ENCODE data around the gene SMPD3. TPM values are rescaled to one million over a fixed set of nuclear protein-coding genes. Genes with fewer than 3 reads are reported as not detected.

Gene SMPD3
- total and polyA plus RNA-seq, 3 donors from 2014 or later: 13.3 to 23.4 (median 20.6) TPM

DNA sequence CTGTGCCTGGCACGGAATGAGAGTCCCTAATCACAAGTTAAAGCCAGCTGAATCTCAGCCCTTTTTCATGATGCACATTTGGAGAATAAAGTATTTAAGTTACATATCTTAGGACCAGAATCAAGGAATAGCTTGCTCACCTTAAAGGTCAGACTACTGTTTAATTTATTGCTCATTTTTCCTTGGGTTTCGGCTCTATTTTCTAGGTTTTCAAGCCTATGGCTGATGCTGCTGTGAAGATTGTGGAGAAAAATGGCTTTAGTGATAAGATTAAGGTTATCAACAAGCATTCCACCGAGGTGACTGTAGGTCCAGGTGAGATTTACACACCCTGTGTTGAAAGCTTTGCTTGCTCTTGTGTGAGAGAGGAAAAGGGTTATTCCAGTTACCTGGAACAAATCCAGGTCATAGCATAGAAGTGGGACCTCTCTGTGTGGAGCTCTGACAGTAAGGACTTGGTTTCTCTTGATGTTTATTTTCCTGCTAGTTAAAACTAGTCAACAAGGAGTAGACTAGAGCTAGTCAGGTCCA is 119.4 kb downstream of the SMPD3 start:
- Histone ChIP-seq H3K27me3 (no peaks in the 10 kb centered on the region), H3K36me3 (ENCODE audit: low read depth, missing control alignments) (no peaks in the 10 kb centered on the region), H3K27ac (no peak overlapping the region), H3K4me3 (no peak overlapping the region), H3K4me1 (no peaks in the 10 kb centered on the region), H3K9me3 (no peaks in the 10 kb centered on the region)
- 49 to 61% methylated on average over 3 of the region's 3 CpGs for WGBS, 2 donors
- TF ChIP-seq CTCF (IDR thresholded peaks at IDR 0.05): no peak
- TF ChIP-seq POLR2A (IDR thresholded peaks at IDR 0.05): no peak
- DNase-seq: no peak
- intact Hi-C loops (cut with DNase I; ENCODE audit: low total_unique reads): loop anchor here (2.0 kb wide), 1 partner anchor 64 kb away; the partner anchor contains the start of gene SLC7A6

DNA sequence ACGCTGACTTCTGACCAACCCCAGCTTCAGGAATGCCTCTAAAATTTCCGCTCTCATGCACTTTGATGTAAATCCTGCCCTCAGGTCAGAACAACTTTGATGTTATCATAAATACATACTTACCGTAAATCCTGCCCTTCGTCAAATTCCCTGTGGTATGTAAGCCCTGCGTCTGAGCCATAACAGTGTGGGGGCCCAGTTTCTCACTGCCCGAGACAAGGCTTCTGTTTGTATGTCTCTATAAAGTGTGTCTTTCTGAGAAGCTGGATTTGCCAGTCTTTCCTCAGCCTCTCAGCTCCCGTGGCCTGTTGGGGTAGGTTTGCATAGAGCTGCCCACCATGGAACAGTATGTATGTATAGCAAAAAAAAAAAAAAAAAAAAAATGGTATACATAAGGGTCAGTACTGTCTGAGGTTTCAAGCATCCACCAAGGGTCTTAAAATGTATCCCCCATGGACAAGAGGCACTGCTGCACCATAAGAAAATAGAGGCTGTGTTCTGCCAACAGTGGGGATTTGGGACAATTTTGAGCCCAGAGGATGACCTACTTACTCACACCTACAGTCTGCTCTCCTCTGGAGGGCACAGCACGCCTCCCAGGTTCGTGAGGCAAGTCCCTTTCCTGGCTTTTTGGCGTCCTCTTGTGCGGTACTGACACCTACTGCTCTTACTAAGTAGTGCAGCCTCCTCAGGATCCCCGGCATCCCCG is 120.0 kb downstream of the SMPD3 start:
- Histone ChIP-seq H3K4me3 (no peak overlapping the region), H3K27me3 (no peaks in the 10 kb centered on the region), H3K36me3 (ENCODE audit: low read depth, missing control alignments) (no peaks in the 10 kb centered on the region), H3K9me3 (no peaks in the 10 kb centered on the region), H3K27ac (no peak overlapping the region), H3K4me1 (no peaks in the 10 kb centered on the region)
- no peak for TF ChIP-seq POLR2A (IDR thresholded peaks at IDR 0.05)
- peak; percentile 77 to 85 (median 80) for TF ChIP-seq CTCF (IDR thresholded peaks at IDR 0.05)
- DNase-seq: peak; percentile 86
- intact Hi-C loops (cut with DNase I; ENCODE audit: low total_unique reads): loop anchor here (2.0 kb wide), 1 partner anchor 64 kb away; the partner anchor contains the start of gene SLC7A6
- WGBS, 2 donors: 45 to 55% methylated on average over 13 of the region's 13 CpGs

- Histone ChIP-seq H3K27me3 (no peaks in the 10 kb centered on the region), H3K4me3 (no peak overlapping the region), H3K36me3 (ENCODE audit: low read depth, missing control alignments) (no peaks in the 10 kb centered on the region), H3K27ac (no peak overlapping the region), H3K4me1 (no peaks in the 10 kb centered on the region), H3K9me3 (no peaks in the 10 kb centered on the region)
- no peak for TF ChIP-seq CTCF (IDR thresholded peaks at IDR 0.05)
- TF ChIP-seq POLR2A (IDR thresholded peaks at IDR 0.05): no peak
- no peak for DNase-seq
- 88 to 89% methylated on average over 6 to 8 of the region's 8 CpGs for WGBS, 2 donors
- intact Hi-C loops (cut with DNase I; ENCODE audit: low total_unique reads): no loop called here
Measured at GRCh38 chr16:68324780-68325357, 123.4 kb downstream of the SMPD3 start.

DNA sequence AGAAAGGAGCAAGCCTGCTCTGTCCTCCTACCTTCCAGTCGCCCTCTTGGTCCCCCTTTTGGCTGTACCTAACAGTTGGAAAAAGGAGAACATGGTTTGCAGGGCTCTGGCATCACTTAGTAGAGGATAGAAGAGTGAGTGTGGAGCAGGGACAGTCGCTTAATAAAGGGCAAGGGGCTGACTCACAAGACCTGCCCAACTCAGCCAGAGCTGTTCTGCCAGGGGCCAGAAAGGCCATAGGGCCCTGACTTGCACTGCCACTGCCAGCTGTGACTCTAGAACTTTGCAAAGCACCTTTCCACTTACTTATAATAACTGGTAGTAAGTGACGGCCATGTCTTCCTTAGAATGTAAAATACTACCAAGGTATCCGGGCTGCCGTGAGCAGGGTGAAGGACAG is 124.0 kb downstream of the SMPD3 start:
- WGBS, 2 donors: 90 to 93% methylated on average over 4 to 5 of the region's 5 CpGs
- H3K4me1 ChIP-seq: no peaks in the 10 kb centered on the region
- no peaks in the 10 kb centered on the region for H3K9me3 ChIP-seq
- TF ChIP-seq CTCF (IDR thresholded peaks at IDR 0.05): no peak
- no peak overlapping the region for H3K27ac ChIP-seq
- H3K27me3 ChIP-seq: no peaks in the 10 kb centered on the region
- no peak overlapping the region for H3K4me3 ChIP-seq
- H3K36me3 ChIP-seq (ENCODE audit: low read depth, missing control alignments): no peaks in the 10 kb centered on the region
- no peak for DNase-seq
- intact Hi-C loops (cut with DNase I; ENCODE audit: low total_unique reads): no loop called here
